ENCODE results near the gene TPGS1.

Gene TPGS1, protein sequence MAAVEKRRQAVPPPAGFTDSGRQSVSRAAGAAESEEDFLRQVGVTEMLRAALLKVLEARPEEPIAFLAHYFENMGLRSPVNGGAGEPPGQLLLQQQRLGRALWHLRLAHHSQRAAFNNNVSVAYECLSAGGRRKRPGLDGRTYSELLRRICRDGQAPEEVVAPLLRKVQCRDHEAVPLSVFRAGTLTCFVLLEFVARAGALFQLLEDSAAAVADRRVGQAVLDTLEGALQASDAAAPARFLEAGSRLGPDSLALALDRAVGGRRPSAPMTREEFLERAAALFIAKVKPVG

DNA sequence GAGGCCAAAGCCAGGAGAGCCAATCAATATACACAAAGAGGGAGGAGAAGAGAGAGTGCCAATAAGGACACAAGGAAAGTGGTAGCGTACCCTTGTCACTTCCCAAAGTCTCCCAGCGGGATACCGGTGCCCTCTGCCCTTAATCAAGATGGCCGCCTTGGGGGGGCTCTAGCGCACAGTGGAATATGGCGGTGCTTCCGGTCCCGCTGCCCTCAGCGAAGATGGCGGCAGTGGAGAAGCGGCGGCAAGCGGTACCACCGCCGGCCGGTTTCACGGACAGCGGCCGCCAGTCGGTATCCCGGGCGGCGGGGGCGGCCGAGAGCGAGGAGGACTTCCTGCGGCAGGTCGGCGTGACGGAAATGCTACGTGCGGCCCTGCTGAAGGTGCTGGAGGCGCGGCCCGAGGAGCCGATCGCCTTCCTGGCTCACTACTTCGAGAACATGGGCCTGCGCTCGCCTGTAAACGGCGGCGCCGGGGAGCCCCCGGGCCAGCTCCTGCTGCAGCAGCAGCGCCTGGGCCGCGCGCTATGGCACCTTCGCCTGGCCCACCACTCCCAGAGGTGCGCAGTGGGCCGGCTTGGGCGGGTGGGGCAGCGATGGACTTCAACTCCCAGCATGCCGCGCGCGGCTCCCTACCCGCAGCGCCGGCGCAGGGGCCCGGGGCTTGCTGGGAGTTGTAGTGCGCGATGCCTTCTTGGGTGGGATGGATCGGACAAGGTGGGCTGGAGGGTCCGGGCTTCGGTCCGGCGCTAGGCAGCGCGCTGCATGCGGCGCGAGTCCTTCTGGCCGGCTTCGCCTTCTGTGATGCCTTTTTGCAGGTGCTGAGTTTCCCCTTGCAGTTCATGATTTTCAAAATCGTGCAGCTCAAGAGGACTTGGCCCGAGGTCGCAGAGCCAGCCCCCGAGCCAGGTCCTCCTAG, at the start of gene TPGS1:
Gene TPGS1 (plus strand): TSS at position 212 of the 918 bp plus-strand sequence. CDS start 10 bp downstream, at position 222.
- TF ChIP-seq, protein P1, sequence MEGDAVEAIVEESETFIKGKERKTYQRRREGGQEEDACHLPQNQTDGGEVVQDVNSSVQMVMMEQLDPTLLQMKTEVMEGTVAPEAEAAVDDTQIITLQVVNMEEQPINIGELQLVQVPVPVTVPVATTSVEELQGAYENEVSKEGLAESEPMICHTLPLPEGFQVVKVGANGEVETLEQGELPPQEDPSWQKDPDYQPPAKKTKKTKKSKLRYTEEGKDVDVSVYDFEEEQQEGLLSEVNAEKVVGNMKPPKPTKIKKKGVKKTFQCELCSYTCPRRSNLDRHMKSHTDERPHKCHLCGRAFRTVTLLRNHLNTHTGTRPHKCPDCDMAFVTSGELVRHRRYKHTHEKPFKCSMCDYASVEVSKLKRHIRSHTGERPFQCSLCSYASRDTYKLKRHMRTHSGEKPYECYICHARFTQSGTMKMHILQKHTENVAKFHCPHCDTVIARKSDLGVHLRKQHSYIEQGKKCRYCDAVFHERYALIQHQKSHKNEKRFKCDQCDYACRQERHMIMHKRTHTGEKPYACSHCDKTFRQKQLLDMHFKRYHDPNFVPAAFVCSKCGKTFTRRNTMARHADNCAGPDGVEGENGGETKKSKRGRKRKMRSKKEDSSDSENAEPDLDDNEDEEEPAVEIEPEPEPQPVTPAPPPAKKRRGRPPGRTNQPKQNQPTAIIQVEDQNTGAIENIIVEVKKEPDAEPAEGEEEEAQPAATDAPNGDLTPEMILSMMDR (IDR thresholded peaks at IDR 0.05; ENCODE audit: low read depth, low read length) = no peak
- peak within 1 kb of the TSS; percentile 87 for H3K4me3 ChIP-seq (ENCODE audit: low read depth, low read length)

DNA sequence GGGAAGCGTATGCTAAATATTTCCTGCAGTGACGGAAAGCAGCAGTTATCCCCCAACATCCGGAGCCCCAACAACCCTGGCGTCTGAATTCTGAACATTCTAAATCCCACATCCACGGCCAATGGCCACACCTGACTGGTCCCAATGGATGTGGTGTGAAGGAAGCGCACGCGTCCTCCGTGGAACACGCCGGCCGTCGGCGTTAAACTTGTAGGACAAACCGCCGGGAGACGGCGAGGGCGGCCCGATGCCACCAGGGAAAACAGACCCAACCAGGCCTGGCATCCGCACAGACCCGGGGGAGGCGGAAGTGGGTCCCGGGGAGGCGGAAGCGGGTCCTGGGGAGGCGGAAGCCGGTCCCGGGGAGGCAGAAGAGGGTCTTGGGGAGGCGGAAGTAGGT, 49.7 kb upstream of the TPGS1 start:
- TF ChIP-seq, protein P1 (IDR thresholded peaks at IDR 0.05; ENCODE audit: low read depth, low read length) = no peak

DNA sequence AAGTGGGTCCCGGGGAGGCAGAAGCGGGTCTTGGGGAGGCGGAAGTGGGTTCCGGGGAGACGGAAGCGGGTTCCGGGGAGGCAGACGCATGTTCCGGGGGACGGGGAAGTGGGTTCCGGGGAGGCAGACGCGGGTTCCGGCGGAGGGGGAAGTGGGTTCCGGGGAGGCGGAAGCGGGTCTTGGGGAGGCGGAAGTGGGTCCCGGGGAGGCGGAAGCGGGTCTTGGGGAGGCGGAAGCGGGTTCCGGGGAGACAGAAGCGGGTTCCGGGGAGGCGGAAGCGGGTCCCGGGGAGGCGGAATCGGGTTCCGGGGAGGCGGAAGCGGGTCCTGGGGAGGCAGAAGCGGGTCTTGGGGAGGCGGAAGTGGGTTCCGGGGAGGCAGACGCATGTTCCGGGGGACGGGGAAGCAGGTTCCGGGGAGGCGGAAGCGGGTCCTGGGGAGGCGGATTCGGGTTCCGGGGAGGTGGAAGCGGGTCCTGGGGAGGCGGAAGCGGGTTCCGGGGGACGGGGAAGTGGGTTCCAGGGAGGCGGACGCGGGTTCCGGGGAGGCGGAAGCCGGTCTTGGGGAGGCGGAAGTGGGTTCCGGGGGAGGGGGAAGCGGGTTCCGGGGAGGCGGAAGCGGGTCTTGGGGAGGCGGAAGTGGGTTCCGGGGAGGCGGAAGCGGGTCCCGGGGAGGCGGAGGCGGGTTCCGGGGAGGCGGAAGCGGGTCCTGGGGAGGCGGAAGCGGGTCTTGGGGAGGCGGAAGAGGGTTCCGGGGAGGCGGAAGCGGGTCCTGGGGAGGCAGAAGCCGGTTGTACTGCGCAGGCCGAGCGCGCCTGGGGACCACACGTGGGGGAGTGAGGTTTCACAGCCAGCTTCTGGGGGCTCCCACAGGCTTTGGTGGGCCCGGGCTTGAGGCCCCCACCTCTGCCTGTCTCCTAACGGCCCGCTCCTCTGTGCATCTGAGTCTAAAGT, 48.9 kb upstream of the TPGS1 start:
- TF ChIP-seq, protein P1 (IDR thresholded peaks at IDR 0.05; ENCODE audit: low read depth, low read length) = no peak
- H3K4me3 ChIP-seq (ENCODE audit: low read depth, low read length) = no peak overlapping the region

More for the DNA sequence above, 49.7 kb upstream of the TPGS1 start:
- no peak overlapping the region for H3K4me3 ChIP-seq (ENCODE audit: low read depth, low read length)

DNA sequence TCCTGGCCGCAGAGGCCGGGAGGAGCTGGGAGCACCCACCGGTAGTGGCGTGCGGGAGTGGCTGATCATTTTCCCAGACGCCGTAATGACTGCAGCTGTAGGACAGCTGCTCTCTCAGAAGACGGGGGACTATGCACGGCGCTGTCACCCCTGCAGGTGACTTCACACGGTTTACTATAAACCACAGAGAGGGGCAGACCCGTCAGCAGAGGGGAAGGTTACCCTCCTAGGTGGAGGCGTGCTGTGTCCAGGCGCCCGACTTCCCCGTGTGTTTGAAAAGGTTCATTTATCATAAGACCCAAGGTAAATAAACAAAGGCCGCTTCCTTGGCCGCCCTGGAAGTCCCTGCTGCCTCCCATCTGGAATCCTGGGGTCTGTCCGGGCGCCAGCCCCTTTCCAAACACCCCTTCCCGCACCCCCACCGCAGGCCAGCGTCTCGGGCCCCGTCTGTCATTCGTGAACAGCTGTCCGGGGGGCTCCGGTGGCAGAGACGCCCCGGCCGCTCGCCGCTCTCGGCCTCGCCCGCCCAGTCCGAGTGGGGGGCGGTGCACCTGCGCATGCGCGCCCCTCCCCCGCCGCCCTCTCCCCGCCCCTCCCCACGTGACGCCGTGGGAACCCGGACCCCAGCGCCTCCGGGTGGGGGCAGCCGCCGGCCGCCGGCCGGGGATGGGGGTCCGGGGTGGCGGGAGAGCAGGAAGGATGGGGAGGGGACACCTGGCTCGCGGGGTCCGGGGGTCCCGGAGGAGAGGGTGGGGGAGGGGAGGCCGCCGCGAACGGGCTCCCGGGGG, 47.4 kb upstream of the TPGS1 start:
- TF ChIP-seq, protein P1 (IDR thresholded peaks at IDR 0.05; ENCODE audit: low read depth, low read length) = no peak
- H3K4me3 ChIP-seq (ENCODE audit: low read depth, low read length) = peak overlapping the region; percentile 54

DNA sequence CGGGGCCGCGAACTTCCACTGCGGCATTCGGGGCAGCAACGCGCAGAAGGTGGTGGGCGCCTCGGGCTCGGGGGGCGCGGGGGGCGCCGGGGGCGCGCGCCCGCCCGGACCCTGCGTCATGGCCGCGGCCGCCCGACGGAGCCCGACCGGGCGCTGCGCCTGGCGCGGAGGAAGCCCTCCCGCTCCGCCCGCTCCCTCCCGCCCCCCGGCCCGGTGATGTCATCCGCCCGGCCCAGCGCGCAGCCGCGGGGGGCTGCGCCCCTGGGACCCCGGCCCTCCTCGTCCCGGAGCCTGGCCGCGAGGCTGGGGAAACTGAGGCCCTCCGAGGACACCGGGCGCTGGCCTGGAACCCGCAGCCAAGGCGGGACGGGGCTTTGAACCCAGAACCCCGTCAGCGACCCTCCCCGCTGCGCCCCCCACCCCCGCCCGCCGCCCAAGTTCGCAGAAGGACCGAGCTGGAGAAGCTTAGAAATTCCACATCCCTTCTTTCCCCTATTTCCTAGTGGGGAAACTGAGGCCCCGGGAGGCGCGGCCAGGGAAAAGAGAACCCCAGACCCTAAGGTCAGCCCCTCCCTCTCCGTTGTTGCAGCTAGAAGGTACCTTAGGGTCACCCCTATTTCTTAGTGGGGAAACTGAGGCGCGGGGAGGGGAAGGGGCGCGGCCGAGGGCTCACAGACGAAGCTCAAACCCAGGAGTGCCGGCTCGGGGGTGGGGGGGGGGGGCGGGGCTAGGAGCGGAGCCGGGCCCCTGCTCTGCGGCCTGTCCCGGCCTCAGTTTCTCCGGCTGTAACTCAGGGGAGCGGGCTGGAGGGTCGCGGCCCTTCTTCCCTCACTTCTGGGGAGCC, 46.2 kb upstream of the TPGS1 start, which contains the start of gene SHC2:
Gene SHC2 (minus strand): TSS at position 157 of the 844 bp plus-strand sequence. CDS start 37 bp downstream, at position 120.
- TF ChIP-seq, protein P1 (IDR thresholded peaks at IDR 0.05; ENCODE audit: low read depth, low read length) = no peak
- peak within 1 kb of the TSS; percentile 54 for H3K4me3 ChIP-seq (ENCODE audit: low read depth, low read length)

Data from WI38 (cell line).